Neural progenitor cell (in vitro differentiated cells): ENCODE data around the gene LOXL1. TPM values are rescaled to one million over a fixed set of nuclear protein-coding genes. Genes with fewer than 3 reads are reported as not detected.
A peak's percentile ranks its signal among the peaks of the same experiment; 100 is the strongest.

Source experiments
- DNase-seq: peaks from one replicate; pipeline ENCODE4 v3.0.0-alpha.2; 2016; ENCODE audit warnings: low spot score
- H2AFZ ChIP-seq: fragments of 200-600 bp; sonication (generic); replicated peaks from 2 replicates; pipeline ENCODE4 v1.6.1; 2016; ENCODE audit warnings: antibody characterized with exemption
- H3F3A ChIP-seq: fragments of 200-600 bp; sonication (generic); 2 replicates; pipeline ENCODE4 v1.6.1; 2016; ENCODE audit warnings: antibody characterized with exemption, low read depth
- H3K27ac ChIP-seq: fragments of 200-600 bp; sonication (generic); 2 replicates; pipeline ENCODE4 v1.5.1; 2016; ENCODE audit warnings: mild to moderate bottlenecking
- H3K27me3 ChIP-seq: fragments of 200-600 bp; sonication (generic); 2 replicates; pipeline ENCODE4 v1.6.1; 2016; ENCODE audit warnings: mild to moderate bottlenecking, moderate library complexity
- H3K36me3 ChIP-seq: fragments of 200-600 bp; sonication (generic); 2 replicates; pipeline ENCODE4 v1.5.1; 2016
- H3K4me1 ChIP-seq: fragments of 200-600 bp; sonication (generic); 2 replicates; pipeline ENCODE4 v1.6.1; 2016; ENCODE audit warnings: mixed run types
- H3K4me2 ChIP-seq: fragments of 200-600 bp; sonication (generic); 2 replicates; pipeline ENCODE4 v1.6.1; 2016
- H3K4me3 ChIP-seq: fragments of 200-600 bp; sonication (generic); 2 replicates; pipeline ENCODE4 v1.5.1; 2016
- H3K79me2 ChIP-seq: fragments of 200-600 bp; sonication (generic); 2 replicates; pipeline ENCODE4 v1.6.1; 2016; ENCODE audit warnings: low read depth
- H3K9ac ChIP-seq: fragments of 200-600 bp; sonication (generic); 2 replicates; pipeline ENCODE4 v1.6.1; 2016
- H3K9me3 ChIP-seq: fragments of 200-600 bp; sonication (generic); 2 replicates; pipeline ENCODE4 v1.5.1; 2016; ENCODE audit warnings: low read depth
- H4K20me1 ChIP-seq: fragments of 200-600 bp; sonication (generic); 2 replicates; pipeline ENCODE4 v1.6.1; 2016; ENCODE audit warnings: low read depth
- H3K27ac Mint-ChIP-seq: 3 replicates; pipeline ENCODE4 v1.8.0; 2021; ENCODE audit warnings: mixed read lengths
- H3K27me3 Mint-ChIP-seq: 2 replicates; pipeline ENCODE4 v1.8.0; 2022; ENCODE audit warnings: low read depth, mild to moderate bottlenecking, inconsistent platforms, moderate library complexity, mixed read lengths; ENCODE audit not compliant: insufficient read depth
- H3K36me3 Mint-ChIP-seq: 3 replicates; pipeline ENCODE4 v1.8.0; 2021; ENCODE audit warnings: mixed read lengths
- H3K4me1 Mint-ChIP-seq: 3 replicates; pipeline ENCODE4 v1.8.0; 2021; ENCODE audit warnings: mixed read lengths
- H3K4me3 Mint-ChIP-seq: 3 replicates; pipeline ENCODE4 v1.8.0; 2021; ENCODE audit warnings: mild to moderate bottlenecking, moderate library complexity, mixed read lengths
- H3K9me3 Mint-ChIP-seq: 3 replicates; pipeline ENCODE4 v1.8.0; 2020; ENCODE audit warnings: mixed read lengths
- EZH2 ChIP-seq: fragments of 200-600 bp; sonication (generic); IDR thresholded peaks from 2 replicates; pipeline ENCODE4 v1.6.1; 2017; ENCODE audit warnings: antibody characterized with exemption, mild to moderate bottlenecking, moderate library complexity
- EZH2phosphoT487 ChIP-seq: fragments of 200-600 bp; sonication (generic); IDR thresholded peaks from 2 replicates; pipeline ENCODE4 v1.6.1; 2017; ENCODE audit warnings: antibody characterized with exemption
- total RNA-seq: library from RNA; depleted of rRNA; stranded (reverse); fragments of >200 nt; gene quantifications from 2 replicates; pipeline ENCODE4 v1.2.3, GENCODE V29; 2015; ENCODE audit warnings: low replicate concordance
- TF ChIP-seq, protein P1 (sequence below): fragments of 200-600 bp; sonication (generic); IDR thresholded peaks from 2 replicates; pipeline ENCODE4 v1.5.1; 2017; ENCODE audit warnings: antibody characterized with exemption, mild to moderate bottlenecking

Gene LOXL1
- total RNA-seq, 1 donor from 2014 or later: 5.3 TPM

DNA sequence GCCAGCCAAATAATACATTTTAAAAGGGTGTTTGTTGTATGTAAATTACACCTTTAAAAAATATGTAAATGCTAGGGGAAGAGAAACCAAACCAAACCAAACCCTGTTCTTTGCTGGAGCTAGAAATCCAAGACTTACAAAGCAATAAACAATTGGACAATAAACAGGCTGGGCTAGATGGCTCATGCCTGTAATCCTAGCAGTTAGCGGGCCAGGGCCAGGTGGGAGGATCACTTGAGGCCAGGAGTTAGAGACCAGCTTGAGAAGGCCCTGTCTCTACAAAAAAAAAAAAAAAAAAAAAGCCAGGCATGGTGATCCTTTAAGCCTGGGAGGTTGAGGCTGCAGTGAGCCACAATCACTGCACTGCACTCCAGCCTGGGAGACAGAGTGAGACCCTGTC is 53.4 kb downstream of the LOXL1 start:
- H3K4me3 Mint-ChIP-seq: no peak overlapping the region
- H3K9me3 Mint-ChIP-seq: no peaks in the 10 kb centered on the region
- peaks cover 5% of the 10 kb centered on the region for H3K36me3 Mint-ChIP-seq

DNA sequence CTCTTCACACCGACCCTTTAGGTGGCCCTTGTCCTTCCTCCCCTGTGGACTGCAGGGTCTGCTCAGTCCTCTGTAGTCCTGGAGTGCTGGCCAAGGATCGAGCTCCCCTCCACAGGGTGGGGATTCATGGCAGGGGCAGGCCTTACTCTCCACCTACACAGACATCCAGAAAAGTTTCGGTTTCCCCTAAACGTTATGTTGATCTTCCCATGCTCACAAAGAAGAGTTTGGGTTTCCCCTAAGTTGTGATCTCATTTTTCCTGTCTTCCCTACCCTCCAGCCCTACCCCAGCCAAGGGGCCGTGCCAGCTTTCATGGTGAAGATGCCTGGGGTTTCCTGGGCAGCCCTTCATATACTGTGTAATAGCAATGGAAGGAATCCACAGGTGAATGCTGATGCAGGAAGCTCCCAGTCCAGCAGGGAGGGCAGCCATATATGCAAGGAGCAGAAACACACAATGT is 55.5 kb downstream of the LOXL1 start:
- no peak for DNase-seq
- Histone ChIP-seq H3K4me2 (no peak overlapping the region), H3K27ac (no peak overlapping the region), H3K4me1 (no peaks in the 10 kb centered on the region), H3F3A (no peaks in the 10 kb centered on the region), H3K79me2 (no peaks in the 10 kb centered on the region), H2AFZ (no peak overlapping the region), H3K9ac (no peak overlapping the region), H3K4me3 (no peak overlapping the region), H3K27me3 (peaks cover 7% of the 10 kb centered on the region), H4K20me1 (no peaks in the 10 kb centered on the region), H3K9me3 (no peaks in the 10 kb centered on the region), H3K36me3 (no peaks in the 10 kb centered on the region)
- Mint-ChIP-seq H3K9me3 (no peaks in the 10 kb centered on the region), H3K27me3 (peaks cover 5% of the 10 kb centered on the region), H3K27ac (no peak overlapping the region), H3K36me3 (peaks cover 5% of the 10 kb centered on the region), H3K4me3 (no peak overlapping the region), H3K4me1 (peaks cover 22% of the 10 kb centered on the region)
- no peak for TF ChIP-seq EZH2phosphoT487
- no peak for TF ChIP-seq EZH2
- TF ChIP-seq, protein P1, sequence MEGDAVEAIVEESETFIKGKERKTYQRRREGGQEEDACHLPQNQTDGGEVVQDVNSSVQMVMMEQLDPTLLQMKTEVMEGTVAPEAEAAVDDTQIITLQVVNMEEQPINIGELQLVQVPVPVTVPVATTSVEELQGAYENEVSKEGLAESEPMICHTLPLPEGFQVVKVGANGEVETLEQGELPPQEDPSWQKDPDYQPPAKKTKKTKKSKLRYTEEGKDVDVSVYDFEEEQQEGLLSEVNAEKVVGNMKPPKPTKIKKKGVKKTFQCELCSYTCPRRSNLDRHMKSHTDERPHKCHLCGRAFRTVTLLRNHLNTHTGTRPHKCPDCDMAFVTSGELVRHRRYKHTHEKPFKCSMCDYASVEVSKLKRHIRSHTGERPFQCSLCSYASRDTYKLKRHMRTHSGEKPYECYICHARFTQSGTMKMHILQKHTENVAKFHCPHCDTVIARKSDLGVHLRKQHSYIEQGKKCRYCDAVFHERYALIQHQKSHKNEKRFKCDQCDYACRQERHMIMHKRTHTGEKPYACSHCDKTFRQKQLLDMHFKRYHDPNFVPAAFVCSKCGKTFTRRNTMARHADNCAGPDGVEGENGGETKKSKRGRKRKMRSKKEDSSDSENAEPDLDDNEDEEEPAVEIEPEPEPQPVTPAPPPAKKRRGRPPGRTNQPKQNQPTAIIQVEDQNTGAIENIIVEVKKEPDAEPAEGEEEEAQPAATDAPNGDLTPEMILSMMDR: no peak

More for the DNA sequence above, 53.4 kb downstream of the LOXL1 start:
- H3K27me3 ChIP-seq: peaks cover 17% of the 10 kb centered on the region
- H3K4me3 ChIP-seq: no peak overlapping the region
- H3K36me3 ChIP-seq: no peaks in the 10 kb centered on the region
- H3K4me1 ChIP-seq: no peaks in the 10 kb centered on the region
- H3F3A ChIP-seq: no peaks in the 10 kb centered on the region
- no peak for TF ChIP-seq EZH2
- TF ChIP-seq, protein P1: no peak
- TF ChIP-seq EZH2phosphoT487: no peak
- H3K79me2 ChIP-seq: no peaks in the 10 kb centered on the region
- no peak overlapping the region for H3K27ac Mint-ChIP-seq
- H3K9ac ChIP-seq: no peak overlapping the region
- H2AFZ ChIP-seq: no peak overlapping the region
- peaks cover 12% of the 10 kb centered on the region for H3K4me1 Mint-ChIP-seq
- DNase-seq: no peak
- no peak overlapping the region for H3K4me2 ChIP-seq
- peaks cover 10% of the 10 kb centered on the region for H3K27me3 Mint-ChIP-seq
- no peaks in the 10 kb centered on the region for H3K9me3 ChIP-seq
- H3K27ac ChIP-seq: no peak overlapping the region
- H4K20me1 ChIP-seq: no peaks in the 10 kb centered on the region

DNA sequence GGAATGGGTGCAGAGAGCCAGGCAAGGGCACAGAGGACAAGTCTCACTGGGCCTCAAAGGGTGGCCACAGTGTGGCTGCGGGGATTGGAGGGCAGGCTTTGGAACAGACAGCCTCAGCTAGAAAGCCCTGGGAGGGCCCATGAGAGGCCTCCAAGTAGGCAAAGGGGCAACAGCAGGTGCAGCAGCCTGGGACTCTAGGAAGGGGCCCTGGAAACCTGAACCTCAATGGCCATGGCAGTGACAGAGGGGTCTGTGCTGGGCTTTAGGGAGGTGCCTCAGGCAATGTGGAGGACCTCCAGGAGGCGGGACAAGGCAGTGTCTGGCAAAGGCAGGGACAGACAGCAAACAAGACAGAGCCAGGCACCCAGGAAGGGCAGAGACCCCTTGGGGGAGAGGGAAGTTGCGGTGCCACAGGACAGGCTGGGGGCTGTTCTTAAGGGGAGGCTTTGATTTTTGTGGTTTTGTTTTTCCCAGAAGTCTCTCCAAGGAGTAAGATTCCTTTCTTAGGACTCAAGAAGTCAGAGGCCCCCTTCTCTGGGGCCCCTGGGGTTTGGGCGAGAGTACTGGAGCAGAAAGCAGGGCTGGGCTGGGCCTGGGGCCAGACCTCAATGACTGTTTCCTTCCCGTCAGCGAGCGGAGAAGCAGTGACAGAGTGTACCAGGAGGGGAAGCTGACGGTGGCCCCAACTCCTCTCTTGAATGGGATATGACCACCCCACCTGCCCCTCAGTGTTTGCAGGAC is 56.1 kb downstream of the LOXL1 start:
- peaks cover 22% of the 10 kb centered on the region for H3K4me1 Mint-ChIP-seq
- H3K4me3 Mint-ChIP-seq: no peak overlapping the region
- peak overlapping the region; percentile 80 for H3K27ac Mint-ChIP-seq
- Histone ChIP-seq H3K9me3 (no peaks in the 10 kb centered on the region), H3K4me2 (no peak overlapping the region), H4K20me1 (no peaks in the 10 kb centered on the region), H3K79me2 (no peaks in the 10 kb centered on the region), H3K27me3 (peaks cover under 1% of the 10 kb centered on the region), H3F3A (no peaks in the 10 kb centered on the region), H3K4me1 (no peaks in the 10 kb centered on the region), H3K9ac (no peak overlapping the region), H3K36me3 (no peaks in the 10 kb centered on the region), H2AFZ (no peak overlapping the region), H3K27ac (no peak overlapping the region), H3K4me3 (no peak overlapping the region)
- no peak for DNase-seq
- H3K27me3 Mint-ChIP-seq: peaks cover 5% of the 10 kb centered on the region
- H3K9me3 Mint-ChIP-seq: no peaks in the 10 kb centered on the region
- no peak for TF ChIP-seq EZH2phosphoT487
- TF ChIP-seq EZH2: no peak
- TF ChIP-seq, protein P1: no peak
- H3K36me3 Mint-ChIP-seq: peaks cover 5% of the 10 kb centered on the region
